Common myeloid progenitor, CD34-positive (primary cell): ENCODE results near the gene SLIT3.
"Not testable (repeated sequence)": the region's sequence is repeated elsewhere in the genome, so short reads cannot be mapped to it uniquely, and the experiment has no call there.

Experiments
- CTCF ChIA-PET: fragments of 350-600 bp; sonication (Branson Sonifier 250); formaldehyde crosslinking; loops from one replicate; lab custom pipeline; 2021; ENCODE audit warnings: antibody characterized with exemption; lab: Charles Lee
- POLR2A ChIA-PET: fragments of 350-600 bp; sonication (Branson Sonifier 250); formaldehyde crosslinking; loops from one replicate; lab custom pipeline; 2021; ENCODE audit warnings: antibody characterized with exemption; lab: Charles Lee
- DNase-seq, 3 donors: peaks; one replicate each; pipeline versions ENCODE4 v3.0.0 to v3.0.0-alpha.2; 2013
- H3K27ac ChIP-seq, 2 experiments: 1 replicate in 1 of 2; 2 replicates in 1 of 2; pipeline ENCODE4 v1.7.0; 2013; ENCODE audit warnings: inconsistent platforms in 2 of 2, low read length in 2 of 2, mild to moderate bottlenecking in 2 of 2, low read depth in 1 of 2, moderate library complexity in 1 of 2; ENCODE audit not compliant: severe bottlenecking in 2 of 2, insufficient read depth in 1 of 2, poor library complexity in 1 of 2
- H3K27me3 ChIP-seq, 5 experiments: replicated peaks in 2 of 5; 1 replicate in 3 of 5; 2 replicates in 2 of 5; pipeline versions ENCODE4 v1.6.1 to v1.7.0; 2013; ENCODE audit warnings: low read length in 4 of 5, mild to moderate bottlenecking in 2 of 5, moderate library complexity in 2 of 5, inconsistent platforms in 1 of 5; ENCODE audit not compliant: insufficient read depth in 5 of 5, control insufficient read depth in 4 of 5
- H3K36me3 ChIP-seq, 4 experiments: 1 replicate in 2 of 4; 2 replicates in 2 of 4; pipeline versions ENCODE4 v1.6.1 to v1.7.0; 2013; ENCODE audit warnings: low read length in 3 of 4, control low read depth in 1 of 4, mild to moderate bottlenecking in 1 of 4; ENCODE audit not compliant: control insufficient read depth in 4 of 4, insufficient read depth in 4 of 4
- H3K4me1 ChIP-seq, 4 experiments: 1 replicate in 3 of 4; 2 replicates in 1 of 4; pipeline versions ENCODE4 v1.6.1 to v1.7.1; 2013; ENCODE audit warnings: low read length in 3 of 4, mild to moderate bottlenecking in 3 of 4, control low read depth in 1 of 4, inconsistent platforms in 1 of 4, moderate library complexity in 1 of 4; ENCODE audit not compliant: control insufficient read depth in 4 of 4, insufficient read depth in 4 of 4; ENCODE audit errors: control extremely low read depth in 1 of 4
- H3K4me3 ChIP-seq, 7 experiments: 1 replicate in 4 of 7; 2 replicates in 3 of 7; pipeline versions ENCODE4 v1.5.1 to v1.7.0; 2013; ENCODE audit warnings: mild to moderate bottlenecking in 7 of 7, low read length in 6 of 7, moderate library complexity in 6 of 7, inconsistent platforms in 2 of 7, low read depth in 2 of 7, control low read depth in 1 of 7; ENCODE audit not compliant: insufficient read depth in 4 of 7, control insufficient read depth in 1 of 7; ENCODE audit errors: extremely low read depth in 1 of 7
- H3K9me3 ChIP-seq, 5 experiments: 1 replicate in 4 of 5; 2 replicates in 1 of 5; pipeline versions ENCODE4 v1.6.1 to v1.7.1; 2013; ENCODE audit warnings: low read length in 4 of 5, mild to moderate bottlenecking in 2 of 5, inconsistent platforms in 1 of 5, low read depth in 1 of 5, moderate library complexity in 1 of 5; ENCODE audit not compliant: control insufficient read depth in 4 of 5, insufficient read depth in 2 of 5; ENCODE audit errors: control extremely low read depth in 1 of 5
- WGBS: methylation state at CpG from one replicate; pipeline ENCODE4 v1.1.5; 2013; ENCODE audit not compliant: insufficient coverage; 5-methylcytosine and 5-hydroxymethylcytosine counted together

SLIT3 gene

DNA sequence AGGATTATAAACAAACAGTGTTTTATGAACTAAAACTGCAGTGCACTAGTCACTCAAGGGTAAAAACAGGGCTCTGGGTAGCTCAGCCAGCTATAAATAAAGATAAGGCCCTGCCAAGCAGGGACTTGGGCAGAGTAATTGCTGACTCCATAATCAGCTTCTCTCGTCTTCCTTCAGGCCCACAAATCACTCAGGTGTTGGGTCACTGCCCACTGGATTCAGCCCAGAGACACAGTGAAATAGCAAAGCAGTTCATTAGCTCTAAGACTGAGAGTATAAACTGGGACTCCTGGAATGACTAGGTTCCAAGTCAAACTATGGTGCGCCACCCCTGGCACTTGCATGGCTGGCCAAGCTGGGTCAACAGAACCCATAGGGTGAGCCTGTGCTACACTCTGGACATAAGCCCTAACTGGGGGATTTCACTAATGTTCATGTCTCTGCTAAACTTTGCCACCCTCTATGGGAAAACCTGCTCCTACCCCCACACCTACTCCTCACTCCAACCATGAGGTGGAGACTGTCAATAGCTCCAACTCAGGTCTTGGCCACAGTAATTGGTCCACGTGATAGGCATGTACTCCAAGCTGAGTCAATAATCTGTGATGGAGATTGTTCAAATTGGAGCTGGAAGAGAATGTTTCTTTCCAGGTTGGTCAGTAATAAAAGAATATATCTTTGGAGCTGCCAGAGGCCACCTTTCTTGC lies 158.5 kb downstream of the SLIT3 start:
- CTCF ChIA-PET = no interaction called here
- Histone ChIP-seq H3K27ac (no peak overlapping the region), H3K36me3 (no peaks in the 10 kb centered on the region), H3K27me3 (peaks cover 0 to 1% (median 0%) of the 10 kb centered on the region in 5 experiments), H3K9me3 (no peaks in the 10 kb centered on the region), H3K4me1 (no peaks in the 10 kb centered on the region), H3K4me3 (no peak overlapping the region)
- POLR2A ChIA-PET = no interaction called here
- WGBS = 80% methylated on average over 3 of the region's 3 CpGs
- no peak for DNase-seq

DNA sequence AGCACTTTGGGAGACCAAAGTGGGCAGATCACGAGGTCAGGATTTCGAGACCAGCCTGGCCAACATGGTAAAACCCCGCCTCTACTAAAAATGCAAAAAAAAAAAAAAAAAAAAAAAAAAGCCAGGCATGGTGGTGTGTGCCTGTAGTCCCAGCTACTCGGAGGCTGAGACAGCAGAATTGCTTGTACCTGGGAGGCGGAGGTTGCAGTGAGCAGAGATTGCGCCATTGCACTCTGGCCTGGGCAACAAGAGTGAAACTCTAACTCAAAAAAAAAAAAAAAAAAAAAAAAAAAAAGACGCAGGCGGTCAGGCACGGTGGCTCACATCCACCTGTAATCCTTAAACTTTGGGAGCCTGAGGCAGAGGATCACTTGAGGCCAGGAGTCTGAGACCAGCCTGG lies 160.7 kb downstream of the SLIT3 start:
- not testable (repeated sequence) for H3K27ac ChIP-seq

DNA sequence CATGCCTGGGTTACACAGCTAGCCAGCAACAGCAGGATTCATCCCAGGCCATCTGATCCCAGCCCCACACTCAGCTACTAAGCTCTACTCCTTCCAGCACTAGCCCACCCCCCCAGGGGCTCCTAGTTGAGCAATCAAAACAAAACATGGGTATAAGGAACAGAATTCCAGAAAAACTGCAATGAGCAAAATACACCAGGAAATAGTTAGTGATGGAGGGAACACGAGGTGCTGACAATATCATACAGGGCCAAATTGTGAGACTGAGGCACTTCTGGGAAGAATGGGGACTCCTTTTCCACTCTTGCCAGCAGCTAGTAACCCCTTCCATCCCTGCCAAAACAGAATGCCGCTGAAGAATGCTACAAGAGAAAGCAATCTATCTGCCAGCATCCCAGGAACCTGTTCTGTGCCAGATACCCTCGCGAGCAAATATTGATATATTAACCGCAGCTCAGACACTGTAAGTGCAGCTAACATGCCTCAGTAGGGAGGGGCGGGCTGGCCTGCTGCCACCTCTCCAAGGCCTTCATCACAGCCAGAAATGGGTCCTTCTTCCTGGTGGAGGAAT lies 161.4 kb downstream of the SLIT3 start:
- no peak for DNase-seq
- no peaks in the 10 kb centered on the region for H3K4me1 ChIP-seq
- no peaks in the 10 kb centered on the region for H3K9me3 ChIP-seq
- 95% methylated on average over 5 of the region's 6 CpGs for WGBS
- H3K4me3 ChIP-seq = no peak overlapping the region
- ChIA-PET POLR2A (no interaction called here), CTCF (interaction anchor here (0.6 to 0.8 kb wide), 2 partner anchors 32 to 404 kb away, joined by 3 read pairs; no protein-coding TSS in a partner anchor)
- no peaks in the 10 kb centered on the region for H3K36me3 ChIP-seq
- H3K27ac ChIP-seq = no peak overlapping the region
- no peaks in the 10 kb centered on the region for H3K27me3 ChIP-seq

More for the DNA sequence above, 160.7 kb downstream of the SLIT3 start:
- 100% methylated on average over 2 of the region's 9 CpGs for WGBS
- H3K27me3 ChIP-seq, POLR2A ChIA-PET, H3K9me3 ChIP-seq, H3K4me3 ChIP-seq, H3K36me3 ChIP-seq, DNase-seq, H3K4me1 ChIP-seq: not testable (repeated sequence)
- CTCF ChIA-PET = interaction anchor here (0.8 kb wide), 1 partner anchor 33 kb away, joined by 3 read pairs; no protein-coding TSS in a partner anchor

DNA sequence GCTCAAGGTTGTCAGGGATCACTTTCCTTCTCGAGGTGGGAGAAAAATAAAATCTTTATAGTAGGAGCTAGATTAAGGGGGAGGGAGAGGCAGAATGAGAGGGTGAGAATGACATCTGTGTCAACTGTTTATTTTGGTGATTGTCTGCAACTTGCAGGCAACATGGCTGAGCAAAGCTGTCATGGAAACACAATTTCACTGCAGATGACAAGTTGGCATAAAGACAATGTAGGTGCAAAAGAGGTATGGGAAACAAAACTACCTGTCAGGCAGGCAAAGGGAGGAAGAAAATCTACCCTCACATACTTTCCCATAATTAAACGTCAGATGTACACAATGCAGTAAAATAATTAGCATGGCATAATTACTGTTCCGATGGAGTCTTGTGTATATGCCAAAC lies 167.4 kb downstream of the SLIT3 start:
- H3K9me3 ChIP-seq = no peaks in the 10 kb centered on the region
- no peak overlapping the region for H3K27ac ChIP-seq
- peaks cover 0 to 3% (median 0%) of the 10 kb centered on the region in 5 experiments for H3K27me3 ChIP-seq
- no peak overlapping the region for H3K4me3 ChIP-seq
- CTCF ChIA-PET = no interaction called here
- DNase-seq = no peak
- no peaks in the 10 kb centered on the region for H3K36me3 ChIP-seq
- POLR2A ChIA-PET = no interaction called here
- WGBS = no CpG with 5 or more reads among the region's 3 CpGs
- no peaks in the 10 kb centered on the region for H3K4me1 ChIP-seq

DNA sequence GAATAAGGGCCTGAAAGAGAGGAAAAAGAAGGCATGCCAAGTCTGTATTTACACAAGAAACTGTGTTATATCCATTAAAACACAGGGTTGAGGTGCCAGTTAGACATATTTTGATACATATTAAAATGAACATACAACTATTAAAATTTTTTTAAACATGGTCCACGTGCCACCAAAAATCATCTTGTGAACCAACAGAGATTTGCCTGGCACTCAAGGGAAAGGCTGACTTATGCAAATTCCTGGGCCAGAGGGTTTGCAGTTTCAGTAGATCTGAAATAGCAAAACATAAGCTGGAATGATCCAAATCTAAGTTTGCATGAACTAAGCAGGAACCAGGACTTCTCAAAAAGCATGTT lies 168.7 kb downstream of the SLIT3 start:
- DNase-seq = no peak
- H3K27ac ChIP-seq = no peak overlapping the region
- ChIA-PET CTCF (no interaction called here), POLR2A (no interaction called here)
- peaks cover 0 to 3% (median 0%) of the 10 kb centered on the region in 5 experiments for H3K27me3 ChIP-seq
- H3K36me3 ChIP-seq = no peaks in the 10 kb centered on the region
- H3K9me3 ChIP-seq = no peaks in the 10 kb centered on the region
- WGBS = 91% methylated on average over 1 of the region's 1 CpG
- no peaks in the 10 kb centered on the region for H3K4me1 ChIP-seq
- no peak overlapping the region for H3K4me3 ChIP-seq

DNA sequence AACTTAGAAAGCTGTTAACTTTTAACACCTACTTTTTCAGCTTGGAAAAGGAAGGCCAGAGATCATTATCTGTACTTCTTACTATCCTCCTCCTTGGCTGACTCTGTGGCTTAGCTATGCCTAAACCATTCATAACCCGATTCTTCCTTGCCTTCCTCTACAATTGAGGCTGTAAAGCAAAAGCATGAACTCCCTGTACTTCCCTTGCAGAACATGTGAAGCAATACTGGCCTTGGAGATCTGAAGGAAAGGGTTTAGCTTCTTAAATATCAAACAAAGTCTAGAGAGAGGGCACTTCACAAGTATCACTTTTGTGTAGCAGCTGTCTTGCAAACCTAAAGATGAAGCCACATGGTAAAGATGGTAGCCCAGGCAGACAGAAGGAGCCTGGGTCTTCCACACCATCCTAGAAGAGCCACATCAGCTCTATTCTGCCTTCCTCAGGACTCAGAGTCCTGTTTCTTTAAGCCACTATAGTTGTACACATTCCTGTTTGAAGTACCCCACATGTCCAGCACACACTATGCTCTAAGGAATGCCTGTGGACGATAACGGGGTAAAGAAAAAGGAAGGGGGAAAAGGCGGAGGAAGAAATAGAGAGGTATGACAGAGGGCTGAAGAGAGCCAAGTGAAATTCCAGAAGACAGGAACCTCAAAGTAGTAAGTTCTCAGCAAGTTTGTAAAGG lies 169.2 kb downstream of the SLIT3 start:
- CTCF ChIA-PET = no interaction called here
- POLR2A ChIA-PET = no interaction called here
- Histone ChIP-seq H3K27ac (no peak overlapping the region), H3K27me3 (peaks cover 0 to 3% (median 0%) of the 10 kb centered on the region in 5 experiments), H3K36me3 (no peaks in the 10 kb centered on the region), H3K4me3 (no peak overlapping the region), H3K9me3 (no peaks in the 10 kb centered on the region), H3K4me1 (no peaks in the 10 kb centered on the region)
- no peak for DNase-seq
- WGBS = 73% methylated on average over 4 of the region's 4 CpGs

DNA sequence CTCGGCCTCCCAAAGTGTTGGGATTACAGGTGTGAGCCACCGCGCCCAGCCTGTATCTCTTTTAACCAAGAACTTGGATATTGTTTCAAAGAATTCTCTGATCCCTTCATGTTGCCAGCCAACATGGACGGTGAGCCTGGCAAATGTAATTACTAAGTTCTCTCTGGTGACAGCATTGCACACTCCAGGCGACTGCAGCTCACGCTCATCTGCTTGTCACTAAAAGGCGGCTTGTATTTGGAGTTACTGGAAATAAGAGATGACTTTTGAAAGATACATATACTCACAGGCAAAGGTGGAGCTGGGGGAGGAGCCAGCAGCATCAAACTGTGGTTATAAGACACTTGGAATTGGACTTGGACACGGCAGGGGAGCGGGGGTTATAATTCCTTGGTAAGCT lies 172.3 kb downstream of the SLIT3 start:
- ChIA-PET CTCF (interaction anchor here (1.0 kb wide), 1 partner anchor 9 kb away, joined by 3 read pairs; no protein-coding TSS in a partner anchor), POLR2A (no interaction called here)
- WGBS = 97% methylated on average over 8 of the region's 9 CpGs
- peaks cover 0 to 3% (median 2%) of the 10 kb centered on the region in 5 experiments for H3K27me3 ChIP-seq
- no peak overlapping the region for H3K27ac ChIP-seq
- H3K4me3 ChIP-seq = no peak overlapping the region
- H3K36me3 ChIP-seq = no peaks in the 10 kb centered on the region
- DNase-seq = no peak
- H3K4me1 ChIP-seq = no peaks in the 10 kb centered on the region
- peaks cover 0 to 2% (median 0%) of the 10 kb centered on the region in 5 experiments for H3K9me3 ChIP-seq
